ENCODE data around the gene RASGRF1. TPM values are rescaled to one million over a fixed set of nuclear protein-coding genes. Genes with fewer than 3 reads are reported as not detected.
A peak's percentile ranks its signal among the peaks of the same experiment; 100 is the strongest.

Gene RASGRF1
- total and polyA plus RNA-seq, 12 donors, result under 0.01 to 0.86 (median 0.37) TPM; not detected in 9

DNA sequence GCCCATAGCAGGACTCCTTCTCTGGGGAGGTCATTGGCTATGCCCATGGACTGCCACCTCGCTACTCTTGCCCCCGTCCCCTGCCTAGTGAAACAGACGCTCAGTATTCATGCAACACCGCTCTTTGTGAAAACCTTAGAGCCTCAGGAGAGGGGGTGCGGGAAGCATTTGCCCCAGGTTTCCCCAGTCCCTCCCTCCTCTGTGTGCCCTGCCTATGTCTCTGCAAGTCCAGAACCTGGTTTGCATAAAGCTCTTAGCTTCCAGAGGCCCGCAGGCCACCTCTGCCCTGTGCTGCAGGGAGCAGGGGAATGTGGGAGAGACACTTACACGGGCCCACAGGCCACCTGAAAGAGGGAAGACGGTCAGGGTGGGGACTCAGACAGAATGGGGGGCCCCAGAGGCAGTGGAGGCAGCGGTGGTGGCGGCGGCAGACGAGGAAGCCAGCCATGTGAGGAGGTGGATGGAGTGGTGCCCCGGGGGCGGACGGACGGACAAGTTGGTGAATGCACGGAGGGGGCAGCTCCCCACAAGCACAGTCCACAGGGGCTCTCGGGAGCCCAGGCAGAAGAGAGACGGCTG, 111.9 kb downstream of the RASGRF1 start:
- peaks cover 0 to 42% (median 8%) of the 10 kb centered on the region in 9 donors for H3K4me1 ChIP-seq
- ATAC-seq (peak in 1 of 8 donors; percentile 5), DNase-seq (no peak)
- no peak for TF ChIP-seq CTCF (IDR thresholded peaks at IDR 0.05)
- 90% methylated on average over 19 of the region's 19 CpGs for WGBS, 2 donors
- no peaks in the 10 kb centered on the region for H3K9me3 ChIP-seq
- intact Hi-C loops (cut with DNase I), result loop anchor here in 4 of 10 donors (1.0 to 5.0 kb wide), 5 partner anchors 64 to 118 kb away; no protein-coding TSS in a partner anchor
- no peak overlapping the region for H3K27ac ChIP-seq
- no peak overlapping the region for H3K4me3 ChIP-seq
- H3K27me3 ChIP-seq, result no peaks in the 10 kb centered on the region
- no peaks in the 10 kb centered on the region for H3K36me3 ChIP-seq

GRCh38 chr15:78977591-78978347, 112.8 kb downstream of the RASGRF1 start:
- no peak for DNase-seq
- Histone ChIP-seq H3K36me3 (no peaks in the 10 kb centered on the region), H3K27me3 (no peaks in the 10 kb centered on the region), H3K4me3 (no peak overlapping the region), H3K4me1 (peaks cover 0 to 33% (median 8%) of the 10 kb centered on the region in 9 donors), H3K27ac (peak overlapping the region in 1 of 10 donors; percentile 76), H3K9me3 (no peaks in the 10 kb centered on the region)
- no peak for ATAC-seq
- TF ChIP-seq CTCF (IDR thresholded peaks at IDR 0.05), result no peak
- intact Hi-C loops (cut with DNase I), result loop anchor here in 4 of 10 donors (2.0 to 5.0 kb wide), 4 partner anchors 63 to 117 kb away; no protein-coding TSS in a partner anchor
- WGBS, 2 donors, result 93 to 94% methylated on average over 10 of the region's 10 CpGs

- ATAC-seq, result peak in 4 of 8 donors; percentile 16 to 56 (median 34)
- intact Hi-C loops (cut with DNase I), result loop anchor here in 1 of 10 donors (5.0 kb wide), 1 partner anchor 65 kb away; no protein-coding TSS in a partner anchor
- H3K27ac ChIP-seq, result peak overlapping the region in 1 of 10 donors; percentile 76
These were observed 113.4 kb downstream of the RASGRF1 start for GRCh38 chr15:78977091-78977571.

More at GRCh38 chr15:78977091-78977571, 113.4 kb downstream of the RASGRF1 start:
- no peak for TF ChIP-seq CTCF (IDR thresholded peaks at IDR 0.05)
- no peak overlapping the region for H3K4me3 ChIP-seq
- 66 to 89% methylated on average over 4 of the region's 4 CpGs for WGBS, 2 donors
- no peaks in the 10 kb centered on the region for H3K36me3 ChIP-seq
- peaks cover 0 to 27% (median 8%) of the 10 kb centered on the region in 9 donors for H3K4me1 ChIP-seq
- H3K27me3 ChIP-seq, result no peaks in the 10 kb centered on the region
- no peak for DNase-seq
- H3K9me3 ChIP-seq, result no peaks in the 10 kb centered on the region

All from heart right ventricle (tissue), 16 donors.